HG02943 (cell line): ENCODE measurements around the gene S100A4.
"Not testable (repeated sequence)": the region's sequence is repeated elsewhere in the genome, so short reads cannot be mapped to it uniquely, and the experiment has no call there.

ENCODE experiments used
- ATAC-seq: cut with Tn5 transposase; IDR thresholded peaks from one replicate; pipeline ENCODE4 v1.9.1; 2021; ENCODE audit warnings: mild to moderate bottlenecking, low read depth, moderate library complexity; ENCODE audit not compliant: unreplicated experiment

S100A4 gene

DNA sequence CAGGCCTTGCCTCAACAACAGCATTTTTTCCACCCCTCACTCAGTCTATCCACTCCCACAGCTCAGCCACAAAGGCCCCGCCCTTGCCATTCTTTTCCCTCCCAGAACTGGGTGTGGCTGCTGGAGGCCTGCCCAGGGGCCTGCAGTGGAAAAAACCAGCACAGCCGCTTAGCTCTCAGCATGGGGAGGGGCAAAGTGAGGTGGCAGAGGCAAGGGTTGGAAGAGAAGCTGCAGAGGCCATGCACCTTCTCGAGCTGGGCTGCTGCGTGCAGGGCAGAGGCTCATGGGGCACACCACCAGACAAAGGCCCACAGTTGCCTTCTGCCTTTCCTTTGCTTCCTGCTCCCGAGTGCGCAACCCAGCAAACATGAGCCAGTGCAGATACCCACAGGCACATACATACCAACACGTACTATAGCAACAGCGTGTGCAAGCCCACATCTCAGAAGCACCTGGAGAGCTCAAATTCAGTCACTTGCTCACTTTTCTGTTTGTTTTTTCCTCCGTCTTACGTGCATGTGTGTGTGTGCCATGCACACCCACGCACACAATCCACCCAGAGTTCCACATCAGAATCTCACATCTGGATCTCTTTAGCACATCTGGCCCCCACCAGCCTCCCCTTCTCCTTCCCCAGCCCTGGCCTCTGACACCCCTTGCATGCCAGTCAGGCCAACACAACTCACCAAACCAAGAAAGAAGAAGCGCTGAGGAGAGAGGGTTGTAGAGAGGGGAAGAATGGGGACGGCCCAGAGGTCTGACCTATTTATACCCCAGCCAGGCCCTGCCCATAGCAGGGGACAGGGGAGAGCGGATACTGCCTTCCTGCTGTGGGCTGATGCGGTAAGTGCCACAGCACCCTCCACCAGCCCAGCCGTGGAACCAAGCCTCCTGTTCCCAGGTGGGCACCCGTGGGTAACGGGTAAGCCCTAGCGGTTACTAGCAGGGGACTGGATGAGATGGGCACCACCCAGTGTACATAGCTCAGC is at the start of gene S100A4:
S100A4 (minus strand) TSS at position 740 of the 989 bp plus-strand sequence. CDS start 1,012 bp downstream, outside the sequence.
- no peak for ATAC-seq

DNA sequence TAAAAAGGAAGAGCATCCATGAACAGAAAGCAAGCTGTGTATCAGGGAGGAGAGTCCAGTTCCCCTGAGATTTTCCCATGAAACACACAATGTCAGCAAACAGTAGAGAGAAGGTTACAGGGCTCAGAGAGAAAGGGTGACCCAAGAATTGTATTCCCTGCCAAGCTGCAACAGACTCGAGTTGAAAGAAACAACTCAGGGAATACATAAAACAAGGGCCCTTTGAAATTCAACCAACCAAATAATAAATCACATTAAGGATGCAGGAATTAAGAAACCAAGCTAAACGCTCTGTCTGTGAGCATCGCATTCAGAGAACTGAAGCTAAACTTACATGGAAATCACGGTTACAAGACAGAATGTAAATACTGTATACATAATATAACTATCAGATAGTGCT is 47.1 kb upstream of the S100A4 start:
- no peak for ATAC-seq

DNA sequence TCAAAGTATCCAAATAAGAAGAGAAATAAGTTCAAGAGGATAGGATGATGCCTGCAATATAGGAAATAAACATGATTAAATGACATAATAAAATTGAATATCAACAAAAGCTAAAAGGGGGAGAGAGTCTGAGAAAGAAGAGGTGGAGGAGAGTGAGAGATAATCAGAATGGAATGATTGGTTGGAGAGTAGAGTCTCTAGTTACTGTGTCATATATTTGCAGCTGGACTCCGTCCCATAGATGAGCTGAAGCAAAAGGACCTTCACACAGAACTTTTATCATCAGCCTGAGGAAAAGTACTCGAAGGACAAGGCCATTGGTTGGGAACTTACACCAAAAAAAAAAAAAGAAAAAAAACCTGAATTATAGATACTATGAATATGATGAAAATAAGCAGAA is 42.9 kb upstream of the S100A4 start:
- ATAC-seq = no peak

DNA sequence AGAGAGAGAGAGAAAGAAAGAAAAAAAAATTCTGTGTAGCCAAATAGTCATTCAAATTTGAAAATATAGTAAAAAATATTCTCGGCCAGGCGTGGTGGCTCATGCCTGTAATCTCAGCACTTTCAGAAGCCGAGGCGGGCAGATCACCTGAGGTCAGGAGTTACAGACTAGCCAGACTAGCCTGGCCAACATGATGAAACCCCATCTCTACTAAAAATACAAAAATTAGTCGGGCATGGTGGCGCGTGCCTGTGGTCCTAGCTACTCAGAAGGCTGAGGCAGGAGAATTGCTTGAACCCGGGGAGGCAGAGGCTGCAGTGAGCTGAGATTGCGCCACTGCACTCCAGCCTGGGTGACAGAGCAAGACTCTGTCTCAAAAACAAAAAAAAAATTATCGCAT is 42.4 kb upstream of the S100A4 start:
- ATAC-seq = not testable (repeated sequence)

DNA sequence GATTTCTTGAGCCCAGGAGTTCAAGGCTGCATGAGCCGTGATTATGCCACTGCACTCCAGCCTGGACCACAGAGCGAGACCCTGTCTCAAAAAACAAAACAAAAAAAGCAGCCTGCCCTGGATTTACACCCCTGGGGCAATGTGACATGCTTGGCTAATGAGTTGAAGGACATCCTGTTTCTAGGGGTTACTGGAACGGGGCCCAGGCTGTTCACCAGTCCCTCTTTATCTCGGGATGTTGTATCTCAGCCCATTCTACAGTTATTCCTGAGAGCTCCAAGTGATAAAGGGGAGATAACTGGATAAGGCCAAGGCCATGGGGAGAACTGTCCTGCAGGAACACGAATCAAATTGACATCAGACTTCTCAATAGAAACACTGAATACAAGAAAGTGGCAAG is 41.7 kb upstream of the S100A4 start:
- ATAC-seq = no peak

DNA sequence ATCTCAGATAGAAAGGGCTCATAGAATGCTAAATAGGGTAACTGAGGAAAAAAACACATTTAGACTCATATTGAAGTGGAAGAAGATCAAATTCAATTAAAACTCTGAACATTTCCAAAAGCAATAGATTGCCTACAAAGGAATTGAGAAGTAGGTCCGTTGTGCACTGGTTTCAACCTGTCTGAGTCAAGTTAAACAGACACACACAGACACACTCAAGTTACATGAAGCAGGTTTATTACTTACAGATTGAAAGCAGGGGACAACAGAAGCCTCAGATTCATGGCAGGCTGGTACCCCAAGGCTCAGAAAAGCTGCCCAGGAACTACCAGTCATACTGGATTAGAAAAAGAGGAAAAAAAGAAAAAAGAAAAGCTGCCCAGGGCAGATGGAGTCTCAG is 40.7 kb upstream of the S100A4 start:
- ATAC-seq = no peak

DNA sequence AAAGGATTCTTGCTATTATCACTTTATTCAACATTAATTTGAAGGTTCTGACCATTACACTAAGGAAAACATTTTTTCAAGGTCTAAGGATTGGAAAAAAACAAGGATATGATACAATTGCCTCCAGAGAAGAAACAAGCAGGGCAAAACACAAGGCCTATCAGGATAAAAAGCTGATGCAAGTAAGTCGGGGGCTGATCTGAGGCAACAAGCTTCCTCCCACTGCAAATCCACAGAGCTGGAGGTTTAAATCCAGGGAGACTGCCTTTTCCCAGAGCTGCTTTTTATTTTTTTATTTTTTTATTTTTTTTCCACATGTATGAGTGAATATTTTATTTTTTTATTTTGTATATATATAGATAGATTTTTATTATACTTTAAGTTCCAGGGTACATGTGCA is 39.4 kb upstream of the S100A4 start:
- ATAC-seq = no peak

DNA sequence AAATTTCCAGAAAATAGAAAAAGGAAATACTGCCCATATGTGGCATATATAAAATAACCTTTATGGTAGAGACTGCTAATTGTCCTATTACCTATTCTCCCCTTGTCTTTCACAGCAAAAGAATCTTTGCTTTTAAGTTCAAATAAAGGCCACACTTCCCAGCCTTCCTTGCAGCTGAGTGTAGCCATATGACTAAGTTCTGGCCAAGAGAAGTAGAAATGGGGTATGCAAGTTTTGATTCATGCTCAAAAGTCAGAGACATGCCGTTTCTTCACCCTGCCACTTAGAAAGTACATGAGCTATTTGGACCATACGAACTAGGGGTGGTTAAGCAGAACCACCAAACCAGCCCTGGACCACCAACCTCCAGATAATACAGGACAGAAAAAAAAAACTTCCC is 38.4 kb upstream of the S100A4 start:
- no peak for ATAC-seq

DNA sequence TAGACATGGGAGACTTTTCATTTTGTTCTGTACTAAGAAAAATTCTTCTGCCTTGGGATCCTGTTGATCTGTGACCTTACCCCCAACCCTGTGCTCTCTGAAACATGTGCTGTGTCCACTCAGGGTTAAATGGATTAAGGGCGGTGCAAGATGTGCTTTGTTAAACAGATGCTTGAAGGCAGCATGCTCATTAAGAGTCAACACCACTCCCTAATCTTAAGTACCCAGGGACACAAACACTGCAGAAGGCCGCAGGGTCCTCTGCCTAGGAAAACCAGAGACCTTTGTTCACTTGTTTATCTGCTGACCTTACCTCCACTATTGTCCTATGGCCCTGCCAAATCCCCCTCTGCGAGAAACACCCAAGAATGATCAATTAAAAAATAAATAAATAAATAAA is 37.9 kb upstream of the S100A4 start:
- not testable (repeated sequence) for ATAC-seq

DNA sequence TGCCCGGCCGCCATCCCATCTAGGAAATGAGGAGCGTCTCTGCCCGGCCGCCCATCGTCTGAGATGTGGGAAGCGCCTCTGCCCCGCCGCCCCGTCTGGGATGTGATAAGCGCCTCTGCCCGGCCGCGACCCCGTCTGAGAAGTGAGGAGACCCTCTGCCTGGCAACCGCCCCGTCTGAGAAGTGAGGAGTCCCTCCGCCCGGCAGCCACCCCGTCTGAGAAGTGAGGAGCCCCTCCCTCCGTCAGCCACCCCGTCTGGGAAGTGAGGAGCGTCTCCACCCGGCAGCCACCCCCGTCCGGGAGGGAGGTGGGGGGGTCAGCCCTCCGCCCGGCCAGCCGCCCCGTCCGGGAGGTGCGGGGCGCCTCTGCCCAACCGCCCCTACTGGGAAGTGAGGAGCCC is 37.2 kb upstream of the S100A4 start:
- not testable (repeated sequence) for ATAC-seq

DNA sequence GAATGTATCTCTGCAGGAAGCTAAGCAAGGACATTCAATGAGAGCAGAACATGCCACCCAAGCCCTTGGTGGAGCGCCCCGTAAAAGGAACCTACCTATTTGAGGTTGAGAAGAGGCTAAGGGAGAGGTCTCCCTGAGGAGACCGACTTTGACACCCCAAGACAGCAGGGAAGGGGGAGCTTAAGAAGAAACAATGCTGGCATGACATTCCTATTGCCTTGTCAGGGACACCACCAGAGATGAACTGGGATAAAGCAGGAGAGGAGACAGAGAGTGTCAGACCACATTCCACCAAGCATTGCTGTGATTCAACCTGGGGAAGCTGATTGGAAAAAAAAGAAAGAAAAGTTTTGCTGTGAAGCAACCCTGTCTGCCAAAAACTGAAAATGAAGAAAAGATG is 33.3 kb upstream of the S100A4 start:
- ATAC-seq = no peak

DNA sequence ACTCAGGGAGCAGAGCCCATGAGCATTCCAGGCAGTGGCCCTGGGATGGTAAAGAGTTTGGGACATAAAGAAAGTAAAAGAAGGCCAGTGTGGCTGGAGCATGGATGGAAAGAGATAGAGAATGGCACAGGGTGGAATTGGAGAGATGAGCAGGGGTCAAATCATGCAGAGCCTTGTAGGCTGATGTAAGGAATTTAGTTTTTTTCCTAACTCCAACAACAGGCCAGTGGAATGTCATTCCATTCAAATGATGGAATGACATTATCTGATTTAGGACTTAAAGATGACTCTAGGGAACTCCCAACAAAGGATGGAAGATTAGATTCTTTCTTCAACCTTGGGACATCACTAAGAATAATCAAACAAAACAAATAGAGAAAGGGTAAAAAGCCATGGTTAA is 32.9 kb upstream of the S100A4 start:
- no peak for ATAC-seq

DNA sequence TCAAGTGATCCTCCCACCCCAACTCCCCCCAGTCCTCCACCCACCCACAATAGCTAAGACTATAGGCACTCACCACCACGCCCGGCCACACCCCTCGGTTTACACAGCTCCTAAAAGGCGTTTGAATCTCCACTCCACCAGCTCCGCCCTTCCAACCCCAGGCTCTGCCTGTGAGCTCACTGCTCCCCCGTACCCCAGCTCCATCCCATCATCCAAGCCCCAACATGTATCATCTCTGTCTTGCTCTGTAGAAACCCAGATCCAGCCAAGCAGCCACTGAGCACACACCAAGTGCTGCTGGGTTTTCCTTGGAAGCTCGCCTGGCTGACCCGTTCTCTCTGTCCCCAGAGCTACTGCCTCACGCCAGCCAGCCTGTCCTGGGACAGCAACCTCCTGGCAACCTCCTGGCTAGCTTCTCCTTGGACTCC is 32.0 kb upstream of the S100A4 start:
- no peak for ATAC-seq

DNA sequence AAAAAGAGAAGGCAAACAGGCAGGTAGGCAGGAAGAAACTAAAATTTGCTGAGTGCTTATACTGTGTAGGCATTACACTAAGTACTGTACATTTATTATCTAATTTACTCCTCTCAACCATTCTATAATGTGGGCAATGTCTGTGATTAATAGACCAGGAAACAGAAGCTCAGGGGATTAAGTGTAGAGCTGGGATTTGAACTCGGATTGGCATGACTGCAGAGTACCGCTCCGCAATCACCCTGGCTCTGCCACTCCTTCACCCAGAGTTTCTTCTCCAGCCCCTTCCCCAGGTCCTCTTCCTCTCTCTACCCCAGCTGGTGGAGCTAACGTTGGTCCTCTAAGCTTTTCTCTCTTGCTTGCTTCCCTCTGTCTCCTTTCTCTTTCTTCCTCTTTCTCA is 31.5 kb upstream of the S100A4 start:
- ATAC-seq = no peak

DNA sequence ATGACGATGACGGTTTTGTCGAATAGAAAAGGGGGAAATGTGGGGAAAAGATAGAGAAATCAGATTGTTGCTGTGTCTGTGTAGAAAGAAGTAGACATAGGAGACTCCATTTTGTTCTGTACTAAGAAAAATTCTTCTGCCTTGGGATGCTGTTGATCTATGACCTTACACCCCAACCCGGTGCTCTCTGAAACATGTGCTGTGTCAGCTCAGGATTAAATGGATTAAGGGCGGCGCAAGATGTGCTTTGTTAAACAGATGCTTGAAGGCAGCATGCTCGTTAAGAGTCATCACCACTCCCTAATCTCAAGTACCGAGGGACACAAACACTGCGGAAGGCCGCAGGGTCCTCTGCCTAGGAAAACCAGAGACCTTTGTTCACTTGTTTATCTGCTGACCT is 29.9 kb upstream of the S100A4 start:
- not testable (repeated sequence) for ATAC-seq

DNA sequence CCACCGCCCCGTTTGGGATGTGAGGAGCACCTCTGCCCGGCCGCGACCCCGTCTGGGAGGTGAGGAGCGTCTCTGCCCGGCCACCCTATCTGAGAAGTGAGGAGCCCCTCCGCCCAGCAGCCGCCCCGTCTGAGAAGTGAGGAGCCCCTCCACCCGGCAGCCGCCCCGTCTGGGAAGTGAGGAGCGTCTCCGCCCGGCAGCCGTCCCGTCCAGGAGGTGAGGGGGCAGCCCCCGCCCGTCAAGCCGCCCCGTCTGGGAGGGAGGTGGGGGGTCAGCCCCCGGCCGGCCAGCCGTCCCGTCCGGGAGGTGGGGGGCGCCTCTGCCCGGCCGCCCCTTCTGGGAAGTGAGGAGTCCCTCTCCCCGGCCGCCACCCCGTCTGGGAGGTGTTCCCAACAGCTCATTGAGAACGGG is 29.5 kb upstream of the S100A4 start:
- ATAC-seq = not testable (repeated sequence)

DNA sequence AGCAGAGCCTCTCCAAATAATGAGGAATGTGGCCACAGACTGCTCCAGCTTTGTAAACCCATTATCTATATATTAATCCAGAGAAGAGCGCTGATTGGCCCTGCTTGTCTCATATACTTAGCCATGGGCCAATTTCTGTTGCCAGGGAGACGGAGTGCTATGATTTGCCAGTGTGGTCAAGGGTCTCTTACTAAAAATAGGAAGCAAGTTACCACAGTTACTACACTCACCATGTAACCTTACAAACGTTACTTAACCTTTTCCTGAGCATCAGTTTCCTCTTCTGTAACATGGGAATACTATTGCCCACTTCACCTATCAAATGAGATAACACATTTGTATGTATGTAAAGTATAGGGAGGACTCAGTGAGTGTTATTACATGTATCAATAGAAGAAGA is 27.7 kb upstream of the S100A4 start:
- no peak for ATAC-seq

DNA sequence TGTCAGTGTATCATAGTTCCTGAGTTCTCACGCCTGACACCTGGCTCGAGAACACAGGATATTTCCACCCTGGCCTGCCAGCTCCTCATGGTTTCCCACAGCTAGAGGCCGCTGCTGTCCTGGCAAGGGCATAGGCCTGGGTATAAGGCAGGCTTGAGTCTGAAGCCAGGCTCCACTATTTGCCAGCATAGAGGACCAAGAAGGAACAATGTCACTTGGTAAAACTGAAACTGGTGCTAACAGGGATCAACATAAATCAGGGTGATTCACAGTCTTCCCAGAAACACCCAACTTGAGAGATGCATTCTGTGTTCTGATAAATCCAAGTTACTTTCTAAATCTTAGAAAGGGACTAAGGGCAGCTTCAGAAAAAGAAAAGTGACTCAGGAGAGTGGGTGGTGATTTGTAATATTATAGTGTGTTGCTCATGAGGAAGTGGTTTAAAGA is 27.0 kb upstream of the S100A4 start:
- no peak for ATAC-seq

DNA sequence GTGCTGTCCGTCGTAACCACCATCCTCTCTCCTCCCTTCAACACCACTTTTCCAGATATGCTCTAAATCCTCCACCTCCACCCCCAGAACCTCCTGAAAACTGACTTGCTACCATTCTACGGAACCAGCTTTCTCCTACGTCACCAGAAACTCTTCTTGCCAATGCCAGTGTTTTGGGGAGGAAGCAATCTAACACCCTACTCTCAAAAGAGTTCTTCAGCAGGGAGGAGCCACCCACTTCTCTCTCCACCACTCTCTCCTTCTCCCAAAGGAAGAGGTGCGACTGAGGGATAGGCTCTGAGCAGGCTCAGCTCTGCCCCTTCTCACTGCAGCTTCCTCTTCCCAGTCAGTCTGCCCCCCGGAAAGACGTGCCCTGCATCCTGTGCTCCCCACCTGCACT is 26.1 kb upstream of the S100A4 start:
- ATAC-seq = no peak

DNA sequence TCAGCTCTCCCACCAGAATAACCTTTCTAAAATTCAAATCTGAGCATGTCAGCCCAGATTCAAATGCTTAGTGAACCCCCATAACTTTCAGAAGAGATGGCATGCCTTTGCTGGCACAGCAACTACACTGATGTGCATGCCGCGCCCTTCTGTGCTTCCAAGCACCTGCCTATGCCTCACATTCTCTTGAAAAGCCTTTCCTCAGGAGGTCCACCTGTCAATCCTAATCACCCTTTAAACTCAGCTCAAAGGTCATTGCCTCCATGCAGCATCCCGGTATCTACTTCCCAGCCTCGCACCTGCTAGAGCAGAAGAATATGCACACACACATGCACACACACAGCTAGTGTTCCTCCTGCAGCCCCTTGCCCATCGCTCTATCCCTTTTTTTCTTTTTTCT is 25.3 kb upstream of the S100A4 start:
- no peak for ATAC-seq

DNA sequence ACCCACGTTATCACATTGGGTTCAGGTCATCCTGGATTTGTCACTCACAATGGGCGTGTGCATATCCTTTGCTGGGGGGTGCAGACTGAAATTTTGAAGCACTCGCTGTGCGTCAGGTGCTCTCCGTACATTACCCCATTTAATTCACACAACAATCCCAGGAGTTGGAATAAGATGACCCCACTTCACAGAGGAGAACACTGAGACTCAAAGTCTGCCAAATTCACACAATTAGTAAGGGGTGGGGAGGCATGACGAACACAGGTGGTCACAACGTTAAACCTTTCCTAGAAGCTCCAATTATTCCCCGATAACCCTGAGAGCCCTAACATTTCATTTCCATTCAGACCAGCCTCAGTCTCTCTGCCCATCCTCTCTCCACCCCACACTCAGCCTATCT is 23.9 kb upstream of the S100A4 start:
- ATAC-seq = no peak
